Osteocyte (in vitro differentiated cells): ENCODE data around the gene RARS2. TPM values are rescaled to one million over a fixed set of nuclear protein-coding genes. Genes with fewer than 3 reads are reported as not detected.

Experiments used
- DNase-seq: peaks from one replicate; pipeline ENCODE4 v3.0.0; 2021; ENCODE audit warnings: mixed read lengths; ENCODE audit not compliant: unreplicated experiment; ENCODE audit errors: extremely low spot score
- H3K27ac Mint-ChIP-seq: one replicate; pipeline ENCODE4 v1.8.0; 2021; ENCODE audit warnings: mild to moderate bottlenecking, mixed read lengths; ENCODE audit not compliant: unreplicated experiment
- H3K27me3 Mint-ChIP-seq: one replicate; pipeline ENCODE4 v1.8.0; 2021; ENCODE audit warnings: mixed read lengths; ENCODE audit not compliant: unreplicated experiment
- H3K36me3 Mint-ChIP-seq: one replicate; pipeline ENCODE4 v1.8.0; 2021; ENCODE audit warnings: mixed read lengths; ENCODE audit not compliant: unreplicated experiment
- H3K4me1 Mint-ChIP-seq: one replicate; pipeline ENCODE4 v1.8.0; 2021; ENCODE audit warnings: mixed read lengths; ENCODE audit not compliant: unreplicated experiment
- H3K4me3 Mint-ChIP-seq: one replicate; pipeline ENCODE4 v1.8.0; 2021; ENCODE audit warnings: mild to moderate bottlenecking, moderate library complexity, mixed read lengths; ENCODE audit not compliant: unreplicated experiment
- H3K9me3 Mint-ChIP-seq: one replicate; pipeline ENCODE4 v1.8.0; 2021; ENCODE audit warnings: mixed read lengths; ENCODE audit not compliant: unreplicated experiment
- CTCF ChIP-seq: fragments of 200-600 bp; sonication (generic); IDR thresholded peaks from 2 replicates; pipeline ENCODE4 v1.5.0; 2021; ENCODE audit warnings: antibody characterized with exemption, mild to moderate bottlenecking, moderate library complexity
- total RNA-seq: library from RNA; stranded (reverse); gene quantifications from 2 replicates; pipeline ENCODE4 v1.2.1, GENCODE V29; 2021

The RARS2 gene
- total RNA-seq, 1 donor from 2014 or later: 40.1 TPM

GRCh38 chr6:87574237-87574804, 15.5 kb downstream of the RARS2 start:
- Mint-ChIP-seq H3K9me3 (peaks cover 3% of the 10 kb centered on the region), H3K27ac (peak overlapping the region; percentile 78), H3K4me3 (peak overlapping the region; percentile 4), H3K27me3 (no peaks in the 10 kb centered on the region), H3K36me3 (peaks cover 2% of the 10 kb centered on the region), H3K4me1 (peaks cover 74% of the 10 kb centered on the region)
- no peak for DNase-seq
- no peak for TF ChIP-seq CTCF

GRCh38 chr6:87573307-87574024, 16.3 kb downstream of the RARS2 start:
- Mint-ChIP-seq H3K4me1 (peaks cover 66% of the 10 kb centered on the region), H3K27me3 (no peaks in the 10 kb centered on the region), H3K27ac (peak overlapping the region; percentile 13), H3K36me3 (peaks cover 5% of the 10 kb centered on the region), H3K4me3 (no peak overlapping the region), H3K9me3 (peaks cover 3% of the 10 kb centered on the region)
- DNase-seq: no peak
- no peak for TF ChIP-seq CTCF

DNA sequence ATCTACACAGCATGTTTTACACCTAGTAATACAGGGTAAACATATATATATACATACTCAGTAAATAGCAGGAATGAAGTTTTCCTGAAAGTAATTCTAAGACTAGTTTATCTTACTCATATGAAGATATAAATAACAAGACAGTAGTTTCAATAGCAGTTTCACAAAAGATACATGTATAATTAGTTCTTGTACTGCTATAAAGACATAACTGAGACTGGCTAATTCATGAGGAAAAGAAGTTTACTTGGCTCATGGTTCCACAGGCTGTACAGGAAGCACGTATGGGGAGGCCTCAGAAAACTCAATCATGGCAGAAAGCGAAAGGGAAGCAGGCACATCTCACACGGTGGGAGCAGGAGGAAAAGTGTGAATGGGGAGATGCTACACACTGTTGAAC, 16.9 kb downstream of the RARS2 start:
- H3K9me3 Mint-ChIP-seq: peaks cover 3% of the 10 kb centered on the region
- peaks cover 10% of the 10 kb centered on the region for H3K36me3 Mint-ChIP-seq
- TF ChIP-seq CTCF: no peak
- DNase-seq: no peak
- no peak overlapping the region for H3K27ac Mint-ChIP-seq
- no peak overlapping the region for H3K4me3 Mint-ChIP-seq
- H3K4me1 Mint-ChIP-seq: peaks cover 61% of the 10 kb centered on the region
- H3K27me3 Mint-ChIP-seq: no peaks in the 10 kb centered on the region

GRCh38 chr6:87572021-87572420, 17.8 kb downstream of the RARS2 start:
- peaks cover 54% of the 10 kb centered on the region for H3K4me1 Mint-ChIP-seq
- H3K27me3 Mint-ChIP-seq: no peaks in the 10 kb centered on the region
- H3K27ac Mint-ChIP-seq: peak overlapping the region; percentile 83
- peaks cover 11% of the 10 kb centered on the region for H3K36me3 Mint-ChIP-seq
- DNase-seq: no peak
- peaks cover 3% of the 10 kb centered on the region for H3K9me3 Mint-ChIP-seq
- TF ChIP-seq CTCF: no peak
- no peak overlapping the region for H3K4me3 Mint-ChIP-seq

- no peak for DNase-seq
- peaks cover 16% of the 10 kb centered on the region for H3K4me1 Mint-ChIP-seq
- H3K27me3 Mint-ChIP-seq: no peaks in the 10 kb centered on the region
- peaks cover 26% of the 10 kb centered on the region for H3K36me3 Mint-ChIP-seq
- TF ChIP-seq CTCF: no peak
- no peaks in the 10 kb centered on the region for H3K9me3 Mint-ChIP-seq
- peak overlapping the region; percentile 62 for H3K27ac Mint-ChIP-seq
- H3K4me3 Mint-ChIP-seq: no peak overlapping the region
These were observed 28.8 kb downstream of the RARS2 start for GRCh38 chr6:87561017-87561416.
